SK-N-SH (cell line): ENCODE measurements around the gene NTM. TPM values are rescaled to one million over a fixed set of nuclear protein-coding genes. Genes with fewer than 3 reads are reported as not detected.

Source experiments
- CTCF ChIA-PET: fragments of 300-600, 350-600 bp; formaldehyde crosslinking; extraction: SDS; loops from one replicate; lab custom pipeline; 2021; lab: Yijun Ruan, JAX
- POLR2A ChIA-PET: fragments of 350-600 bp; sonication (Branson Sonifier 250); formaldehyde crosslinking; extraction: SDS; loops from one replicate; lab custom pipeline; 2020; ENCODE audit warnings: antibody characterized with exemption, inconsistent platforms; lab: Yijun Ruan, JAX
- DNase-seq: peaks from one replicate; pipeline ENCODE4 v3.0.0; 2012
- H2AFZ ChIP-seq: fragments of 200-600 bp; sonication (generic); 2 replicates; pipeline ENCODE4 v1.8.1; 2016; ENCODE audit warnings: antibody characterized with exemption, mild to moderate bottlenecking, low read depth
- H3F3A ChIP-seq: fragments of 200-600 bp; sonication (generic); replicated peaks from 2 replicates; pipeline ENCODE3; 2016; ENCODE audit warnings: antibody characterized with exemption, mild to moderate bottlenecking; ENCODE audit not compliant: insufficient read depth
- H3K27ac ChIP-seq, 2 experiments: fragments of 200-500 bp in 1 of 2; fragments of 200-600 bp in 1 of 2; sonication (Bioruptor generic) in 1 of 2; sonication (generic), shearing (Covaris generic) in 1 of 2; 2 replicates each; pipeline versions ENCODE4 v1.5.1 to v1.6.1; 2014 to 2016; ENCODE audit warnings: low read depth in 2 of 2, inconsistent platforms in 1 of 2, low read length in 1 of 2, mild to moderate bottlenecking in 1 of 2, mixed read lengths in 1 of 2
- H3K27me3 ChIP-seq: fragments of 200-600 bp; sonication (generic), shearing (Covaris generic); 2 replicates; pipeline ENCODE4 v1.6.1; 2016; ENCODE audit warnings: mixed run types; ENCODE audit not compliant: insufficient read depth
- H3K36me3 ChIP-seq, 2 experiments: fragments of 200-500 bp in 1 of 2; fragments of 200-600 bp in 1 of 2; sonication (Bioruptor generic) in 1 of 2; sonication (generic) in 1 of 2; replicated peaks in 1 of 2; 2 replicates each; pipeline versions ENCODE3 to v1.5.1; 2014 to 2016; ENCODE audit warnings: low read length in 1 of 2, mild to moderate bottlenecking in 1 of 2; ENCODE audit not compliant: insufficient read depth in 2 of 2, control insufficient read depth in 1 of 2
- H3K4me1 ChIP-seq, 2 experiments: fragments of 200-500 bp in 1 of 2; fragments of 200-600 bp in 1 of 2; sonication (Bioruptor generic) in 1 of 2; sonication (generic), shearing (Covaris generic) in 1 of 2; 2 replicates each; pipeline versions ENCODE4 v1.5.1 to v1.6.1; 2014 to 2016; ENCODE audit warnings: low read depth in 1 of 2, low read length in 1 of 2, mixed run types in 1 of 2; ENCODE audit not compliant: insufficient read depth in 2 of 2, control insufficient read depth in 1 of 2
- H3K4me2 ChIP-seq: fragments of 200-600 bp; sonication (generic), shearing (Covaris generic); 2 replicates; pipeline ENCODE4 v1.6.1; 2017; ENCODE audit warnings: mixed run types
- H3K4me3 ChIP-seq, 2 experiments: fragments of 200-500 bp in 1 of 2; fragments of 200-600 bp in 1 of 2; sonication (Bioruptor generic) in 1 of 2; sonication (generic), shearing (Covaris generic) in 1 of 2; 2 replicates each; pipeline versions ENCODE4 v1.5.1 to v1.8.1; 2014 to 2016; ENCODE audit warnings: low read depth in 2 of 2, inconsistent platforms in 1 of 2, low read length in 1 of 2, mild to moderate bottlenecking in 1 of 2, mixed read lengths in 1 of 2, moderate library complexity in 1 of 2
- H3K79me2 ChIP-seq: fragments of 200-600 bp; sonication (generic); 2 replicates; pipeline ENCODE4 v1.8.1; 2017; ENCODE audit warnings: mild to moderate bottlenecking; ENCODE audit not compliant: insufficient read depth
- H3K9ac ChIP-seq: fragments of 200-600 bp; sonication (generic); 2 replicates; pipeline ENCODE4 v1.6.1; 2017; ENCODE audit warnings: mixed run types
- H3K9me2 ChIP-seq: fragments of 200-600 bp; sonication (generic); 2 replicates; pipeline ENCODE4 v1.6.1; 2017; ENCODE audit warnings: mixed run types
- H3K9me3 ChIP-seq: fragments of 200-600 bp; sonication (generic); 2 replicates; pipeline ENCODE4 v1.6.1; 2017; ENCODE audit warnings: mixed run types, mild to moderate bottlenecking, moderate library complexity
- H4K20me1 ChIP-seq: fragments of 200-600 bp; sonication (generic); 2 replicates; pipeline ENCODE4 v1.6.1; 2017; ENCODE audit warnings: mild to moderate bottlenecking, mixed run types; ENCODE audit not compliant: insufficient read depth
- CHD2 ChIP-seq: fragments of 150-350 bp; IDR thresholded peaks from 2 replicates; pipeline ENCODE4 v1.6.1; 2018; ENCODE audit warnings: low read length; ENCODE audit not compliant: partially characterized antibody
- ELF1 ChIP-seq: IDR thresholded peaks from 2 replicates; pipeline ENCODE4 v1.4.0; 2012
- EP300 ChIP-seq, 2 experiments: IDR thresholded peaks; 2 replicates each; pipeline versions ENCODE4 v1.4.0 to v1.6.1; 2012; ENCODE audit warnings: borderline replicate concordance in 1 of 2, low read depth in 1 of 2, low read length in 1 of 2
- FOSL2 ChIP-seq: IDR thresholded peaks from 2 replicates; pipeline ENCODE4 v1.4.0; 2012; ENCODE audit warnings: low read depth, mild to moderate bottlenecking, moderate library complexity, borderline replicate concordance
- FOXJ3 ChIP-seq: sonication (generic); formaldehyde crosslinking; IDR thresholded peaks from 2 replicates; pipeline ENCODE4 v1.5.1; 2020; ENCODE audit warnings: mild to moderate bottlenecking, missing genetic modification reagents
- GATA2 ChIP-seq: sonication (generic); formaldehyde crosslinking; IDR thresholded peaks from 2 replicates; pipeline ENCODE4 v1.5.0; 2020; ENCODE audit warnings: mild to moderate bottlenecking, missing genetic modification reagents
- JUND ChIP-seq: IDR thresholded peaks from 2 replicates; pipeline ENCODE4 v1.4.0; 2012
- MEF2A ChIP-seq: IDR thresholded peaks from 2 replicates; pipeline ENCODE4 v1.4.0; 2012; ENCODE audit warnings: low read depth, borderline replicate concordance
- MXI1 ChIP-seq: IDR thresholded peaks from 2 replicates; pipeline ENCODE4 v1.6.1; 2012; ENCODE audit warnings: mild to moderate bottlenecking, low read depth, low read length, improper control_type of control experiment
- NFIC ChIP-seq: IDR thresholded peaks from 2 replicates; pipeline ENCODE4 v1.4.0; 2012; ENCODE audit warnings: borderline replicate concordance
- NRF1 ChIP-seq: IDR thresholded peaks from 2 replicates; pipeline ENCODE4 v1.6.1; 2012; ENCODE audit warnings: low read depth, mild to moderate bottlenecking, low read length
- RCOR1 ChIP-seq: fragments of 150-350 bp; IDR thresholded peaks from 2 replicates; pipeline ENCODE4 v1.6.1; 2017; ENCODE audit warnings: antibody characterized with exemption, low read length
- RXRA ChIP-seq: IDR thresholded peaks from 2 replicates; pipeline ENCODE4 v1.4.0; 2012; ENCODE audit warnings: low read depth, mild to moderate bottlenecking, borderline replicate concordance
- SIN3A ChIP-seq: IDR thresholded peaks from 2 replicates; pipeline ENCODE4 v1.6.1; 2012; ENCODE audit warnings: low read depth, mild to moderate bottlenecking, low read length, moderate library complexity, borderline replicate concordance
- SMC3 ChIP-seq: IDR thresholded peaks from 2 replicates; pipeline ENCODE4 v1.6.1; 2012; ENCODE audit warnings: low read depth, low read length, improper control_type of control experiment
- TAF1 ChIP-seq: IDR thresholded peaks from 2 replicates; pipeline ENCODE4 v1.6.1; 2012; ENCODE audit warnings: low read depth, mild to moderate bottlenecking, low read length, moderate library complexity, borderline replicate concordance
- TCF12 ChIP-seq: IDR thresholded peaks from 2 replicates; pipeline ENCODE4 v1.4.0; 2012
- TEAD4 ChIP-seq: IDR thresholded peaks from 2 replicates; pipeline ENCODE4 v1.4.0; 2012; ENCODE audit warnings: mild to moderate bottlenecking, borderline replicate concordance; ENCODE audit not compliant: insufficient read depth
- ZBTB33 ChIP-seq: IDR thresholded peaks from 2 replicates; pipeline ENCODE4 v1.4.0; 2012; ENCODE audit warnings: low read depth, borderline replicate concordance
- WGBS: methylation state at CpG from one replicate; pipeline ENCODE4 v1.1.6; 2017; ENCODE audit warnings: low lambda C conversion rate; 5-methylcytosine and 5-hydroxymethylcytosine counted together
- polyA plus RNA-seq, 3 experiments: library from polyadenylated mRNA; depleted of rRNA; stranded (reverse); fragments of >200 nt; gene quantifications; 2 replicates each; pipeline ENCODE4 v1.2.3, GENCODE V29; 2012
- TF ChIP-seq, protein P1 (sequence below): fragments of 150-350 bp; IDR thresholded peaks from 2 replicates; pipeline ENCODE4 v1.6.1; 2016; ENCODE audit warnings: mild to moderate bottlenecking, low read depth, low read length
- TF ChIP-seq, protein P2 (sequence below): IDR thresholded peaks from 2 replicates; pipeline ENCODE4 v1.4.0; 2012; ENCODE audit warnings: low read depth, borderline replicate concordance

Gene NTM
- polyA plus RNA-seq, 1 of the 3 experiments (the other 2 are of a cell fraction), result 20.0 TPM

GRCh38 chr11:131965504-131965903 is 595.1 kb downstream of the NTM start:
- Histone ChIP-seq H3K27ac (no peak overlapping the region), H3K9me3 (no peaks in the 10 kb centered on the region), H3K4me3 (no peak overlapping the region), H3K4me2 (no peak overlapping the region), H3K9ac (no peak overlapping the region), H3K9me2 (no peaks in the 10 kb centered on the region), H3K27me3 (no peaks in the 10 kb centered on the region), H3K4me1 (no peaks in the 10 kb centered on the region), H2AFZ (no peak overlapping the region), H4K20me1 (no peaks in the 10 kb centered on the region), H3K36me3 (no peaks in the 10 kb centered on the region), H3F3A (no peaks in the 10 kb centered on the region), H3K79me2 (no peaks in the 10 kb centered on the region)
- POLR2A ChIA-PET, result no interaction called here
- CTCF ChIA-PET, result interaction anchor here (1.2 kb wide), 1 partner anchor 97 kb away, joined by 3 read pairs; no protein-coding TSS in a partner anchor
- TF ChIP-seq MXI1 (no peak), ELF1 (no peak), RCOR1 (no peak), FOSL2 (no peak), RXRA (no peak), SIN3A (no peak), NFIC (no peak), TCF12 (no peak), FOXJ3 (CRISPR knock-in tag) (no peak), TAF1 (no peak)
- TF ChIP-seq, protein P1, sequence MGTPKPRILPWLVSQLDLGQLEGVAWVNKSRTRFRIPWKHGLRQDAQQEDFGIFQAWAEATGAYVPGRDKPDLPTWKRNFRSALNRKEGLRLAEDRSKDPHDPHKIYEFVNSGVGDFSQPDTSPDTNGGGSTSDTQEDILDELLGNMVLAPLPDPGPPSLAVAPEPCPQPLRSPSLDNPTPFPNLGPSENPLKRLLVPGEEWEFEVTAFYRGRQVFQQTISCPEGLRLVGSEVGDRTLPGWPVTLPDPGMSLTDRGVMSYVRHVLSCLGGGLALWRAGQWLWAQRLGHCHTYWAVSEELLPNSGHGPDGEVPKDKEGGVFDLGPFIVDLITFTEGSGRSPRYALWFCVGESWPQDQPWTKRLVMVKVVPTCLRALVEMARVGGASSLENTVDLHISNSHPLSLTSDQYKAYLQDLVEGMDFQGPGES, result no peak
- DNase-seq, result no peak
- WGBS, result 80% methylated on average over 3 of the region's 3 CpGs

DNA sequence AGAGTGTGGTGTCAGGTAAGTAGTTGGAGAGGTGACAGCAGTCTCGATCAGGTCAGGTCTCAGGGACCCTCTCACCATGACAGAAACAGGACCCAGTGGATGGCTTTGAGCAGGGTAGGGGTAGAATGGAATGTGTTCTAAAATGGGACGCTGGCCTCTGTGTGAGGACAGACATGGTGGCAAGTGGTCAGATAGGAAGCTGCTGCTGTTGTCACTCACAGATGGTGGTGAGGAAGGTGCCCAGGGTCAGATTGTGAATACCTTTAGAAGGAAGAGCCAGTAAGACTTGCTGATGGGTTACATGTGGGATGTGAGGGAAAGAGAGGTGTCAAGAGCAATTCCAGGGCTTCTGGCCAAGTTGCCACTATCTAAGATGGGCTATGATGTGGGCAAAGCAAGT is 596.3 kb downstream of the NTM start:
- H4K20me1 ChIP-seq, result no peaks in the 10 kb centered on the region
- H3K9me3 ChIP-seq, result no peaks in the 10 kb centered on the region
- CTCF ChIA-PET, result interaction anchor here (1.2 kb wide), 1 partner anchor 99 kb away, joined by 3 read pairs; no protein-coding TSS in a partner anchor
- WGBS, result 76% methylated on average over 2 of the region's 2 CpGs
- POLR2A ChIA-PET, result no interaction called here
- H3K27me3 ChIP-seq, result no peaks in the 10 kb centered on the region
- no peak overlapping the region for H3K27ac ChIP-seq
- no peak overlapping the region for H3K9ac ChIP-seq
- H3K4me1 ChIP-seq, result no peaks in the 10 kb centered on the region
- H3K9me2 ChIP-seq, result no peaks in the 10 kb centered on the region
- no peak for DNase-seq
- TF ChIP-seq TCF12, result no peak
- TF ChIP-seq, all 33 proteins: peak for 0
- H3K4me3 ChIP-seq, result no peak overlapping the region
- H3K79me2 ChIP-seq, result no peaks in the 10 kb centered on the region
- H3K4me2 ChIP-seq, result no peak overlapping the region
- no peaks in the 10 kb centered on the region for H3F3A ChIP-seq
- no peaks in the 10 kb centered on the region for H3K36me3 ChIP-seq
- H2AFZ ChIP-seq, result no peak overlapping the region

GRCh38 chr11:131969261-131969660 is 598.8 kb downstream of the NTM start:
- CTCF ChIA-PET, result interaction anchor here (1.3 to 1.6 kb wide), 3 partner anchors 21 to 275 kb away, joined by 3 to 4 read pairs (median 3); no protein-coding TSS in a partner anchor
- H3K9ac ChIP-seq, result no peak overlapping the region
- WGBS, result 82% methylated on average over 2 of the region's 2 CpGs
- no peak overlapping the region for H3K27ac ChIP-seq
- no peaks in the 10 kb centered on the region for H3K4me1 ChIP-seq
- no peak overlapping the region for H3K4me2 ChIP-seq
- no peak for DNase-seq
- POLR2A ChIA-PET, result no interaction called here
- H3K27me3 ChIP-seq, result no peaks in the 10 kb centered on the region
- no peak overlapping the region for H3K4me3 ChIP-seq
- H3K36me3 ChIP-seq, result no peaks in the 10 kb centered on the region
- H4K20me1 ChIP-seq, result no peaks in the 10 kb centered on the region
- no peak overlapping the region for H2AFZ ChIP-seq
- no peaks in the 10 kb centered on the region for H3K79me2 ChIP-seq
- H3K9me3 ChIP-seq, result no peaks in the 10 kb centered on the region
- no peaks in the 10 kb centered on the region for H3F3A ChIP-seq
- H3K9me2 ChIP-seq, result no peaks in the 10 kb centered on the region
- TF ChIP-seq RXRA, result no peak
- no peak for TF ChIP-seq NRF1
- no peak for TF ChIP-seq MEF2A
- no peak for TF ChIP-seq CHD2
- TF ChIP-seq JUND, result no peak
- TF ChIP-seq FOXJ3 (CRISPR knock-in tag), result no peak
- TF ChIP-seq RCOR1, result no peak
- no peak for TF ChIP-seq GATA2 (CRISPR knock-in tag)
- no peak for TF ChIP-seq TEAD4
- no peak for TF ChIP-seq EP300 (IDR thresholded peaks at IDR 0.05; ENCODE audit: borderline replicate concordance in 1 of 2, low read depth in 1 of 2, low read length in 1 of 2)
- TF ChIP-seq, protein P2, sequence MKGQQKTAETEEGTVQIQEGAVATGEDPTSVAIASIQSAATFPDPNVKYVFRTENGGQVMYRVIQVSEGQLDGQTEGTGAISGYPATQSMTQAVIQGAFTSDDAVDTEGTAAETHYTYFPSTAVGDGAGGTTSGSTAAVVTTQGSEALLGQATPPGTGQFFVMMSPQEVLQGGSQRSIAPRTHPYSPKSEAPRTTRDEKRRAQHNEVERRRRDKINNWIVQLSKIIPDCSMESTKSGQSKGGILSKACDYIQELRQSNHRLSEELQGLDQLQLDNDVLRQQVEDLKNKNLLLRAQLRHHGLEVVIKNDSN, result no peak
- TF ChIP-seq SMC3, result no peak
- TF ChIP-seq FOSL2, result no peak
- TF ChIP-seq ZBTB33, result no peak
